Gastroesophageal sphincter (tissue), 3 donors: ENCODE measurements around the gene KITLG.

Experiments
- CTCF ChIP-seq, 4 experiments: fragments of 200-600 bp in 2 of 4; fragments of 450-650 bp in 2 of 4; sonication (generic) in 1 of 4; IDR thresholded peaks; one replicate each; pipeline ENCODE4 v1.5.1; 2017 to 2019; ENCODE audit warnings: antibody characterized with exemption in 4 of 4, mild to moderate bottlenecking in 2 of 4, moderate library complexity in 2 of 4
- EP300 ChIP-seq: sonication (generic); formaldehyde crosslinking; IDR thresholded peaks from one replicate; pipeline ENCODE4 v1.6.1; 2017; ENCODE audit warnings: antibody characterized with exemption, mild to moderate bottlenecking
- POLR2A ChIP-seq, 2 donors: fragments of 450-650 bp; IDR thresholded peaks; one replicate each; pipeline ENCODE4 v1.6.1; 2017; ENCODE audit warnings: antibody characterized with exemption in 2 of 2, mild to moderate bottlenecking in 2 of 2, moderate library complexity in 1 of 2
- POLR2AphosphoS5 ChIP-seq: sonication (generic); formaldehyde crosslinking; IDR thresholded peaks from one replicate; pipeline ENCODE4 v1.6.1; 2017; ENCODE audit warnings: antibody characterized with exemption

GRCh38 chr12:88471331-88472045 lies 108.8 kb downstream of the KITLG start:
- TF ChIP-seq CTCF (IDR thresholded peaks at IDR 0.05) (no peak), POLR2A (IDR thresholded peaks at IDR 0.05) (no peak), POLR2AphosphoS5 (peak; percentile 94), EP300 (no peak)
